Measurements from ENCODE around the gene VIM. TPM values are rescaled to one million over a fixed set of nuclear protein-coding genes. Genes with fewer than 3 reads are reported as not detected.

The VIM gene
- total and polyA plus RNA-seq, 7 donors, result 112 to 1,636 (median 930) TPM

- Histone ChIP-seq H3K9me3 (no peaks in the 10 kb centered on the region), H3K36me3 (no peaks in the 10 kb centered on the region), H3K4me3 (peak overlapping the region; percentile 67 to 77 (median 70)), H3K27me3 (no peaks in the 10 kb centered on the region), H3K27ac (peak overlapping the region; percentile 88 to 95 (median 91)), H3K4me1 (peaks cover 3 to 15% (median 10%) of the 10 kb centered on the region in 4 donors)
- 27 to 29% methylated on average over 3 of the region's 3 CpGs for WGBS, 2 donors
- intact Hi-C loops (cut with DNase I), result loop anchor here (2.0 kb wide), 1 partner anchor 27 kb away; the partner anchor contains the start of gene VIM
- TF ChIP-seq CTCF (IDR thresholded peaks at IDR 0.05) (no peak), EP300 (IDR thresholded peaks at IDR 0.05) (no peak), POLR2AphosphoS5 (IDR thresholded peaks at IDR 0.05) (no peak), POLR2A (IDR thresholded peaks at IDR 0.05) (no peak)
- DNase-seq, result no peak
Measured at GRCh38 chr10:17201794-17202116, 26.3 kb upstream of the VIM start.

GRCh38 chr10:17202506-17202905, 25.5 kb upstream of the VIM start:
- Histone ChIP-seq H3K27ac (peak overlapping the region in 1 of 4 donors; percentile 88), H3K36me3 (no peaks in the 10 kb centered on the region), H3K4me3 (no peak overlapping the region), H3K9me3 (no peaks in the 10 kb centered on the region), H3K4me1 (peaks cover 3 to 15% (median 10%) of the 10 kb centered on the region in 4 donors), H3K27me3 (no peaks in the 10 kb centered on the region)
- no peak for DNase-seq
- TF ChIP-seq EP300 (IDR thresholded peaks at IDR 0.05), result no peak
- no peak for TF ChIP-seq CTCF (IDR thresholded peaks at IDR 0.05)
- no peak for TF ChIP-seq POLR2AphosphoS5 (IDR thresholded peaks at IDR 0.05)
- no peak for TF ChIP-seq POLR2A (IDR thresholded peaks at IDR 0.05)
- WGBS, 2 donors, result 97% methylated on average over 2 of the region's 2 CpGs
- intact Hi-C loops (cut with DNase I), result no loop called here

GRCh38 chr10:17202999-17203398, 25.0 kb upstream of the VIM start:
- no peaks in the 10 kb centered on the region for H3K27me3 ChIP-seq
- intact Hi-C loops (cut with DNase I), result no loop called here
- H3K9me3 ChIP-seq, result no peaks in the 10 kb centered on the region
- H3K4me3 ChIP-seq, result no peak overlapping the region
- TF ChIP-seq EP300 (IDR thresholded peaks at IDR 0.05), result no peak
- TF ChIP-seq CTCF (IDR thresholded peaks at IDR 0.05), result no peak
- no peak for TF ChIP-seq POLR2AphosphoS5 (IDR thresholded peaks at IDR 0.05)
- peaks cover 3 to 15% (median 10%) of the 10 kb centered on the region in 4 donors for H3K4me1 ChIP-seq
- DNase-seq, result no peak
- no peaks in the 10 kb centered on the region for H3K36me3 ChIP-seq
- no peak overlapping the region for H3K27ac ChIP-seq
- WGBS, 2 donors, result 92 to 93% methylated on average over 4 of the region's 4 CpGs

- WGBS, 2 donors, result 40 to 63% methylated on average over 3 of the region's 3 CpGs
- intact Hi-C loops (cut with DNase I), result no loop called here
- Histone ChIP-seq H3K9me3 (no peaks in the 10 kb centered on the region), H3K36me3 (no peaks in the 10 kb centered on the region), H3K4me1 (peaks cover 3 to 15% (median 10%) of the 10 kb centered on the region in 4 donors), H3K27ac (no peak overlapping the region), H3K27me3 (no peaks in the 10 kb centered on the region), H3K4me3 (no peak overlapping the region)
- TF ChIP-seq POLR2AphosphoS5 (IDR thresholded peaks at IDR 0.05), result no peak
- no peak for TF ChIP-seq POLR2A (IDR thresholded peaks at IDR 0.05)
- no peak for TF ChIP-seq CTCF (IDR thresholded peaks at IDR 0.05)
- TF ChIP-seq EP300 (IDR thresholded peaks at IDR 0.05), result no peak
- no peak for DNase-seq
Measured at GRCh38 chr10:17203416-17203815, 24.6 kb upstream of the VIM start.

- intact Hi-C loops (cut with DNase I), result no loop called here
- Histone ChIP-seq H3K9me3 (no peaks in the 10 kb centered on the region), H3K27ac (no peak overlapping the region), H3K36me3 (no peaks in the 10 kb centered on the region), H3K4me3 (no peak overlapping the region), H3K27me3 (no peaks in the 10 kb centered on the region), H3K4me1 (peaks cover 3 to 5% (median 4%) of the 10 kb centered on the region in 4 donors)
- no peak for TF ChIP-seq EP300 (IDR thresholded peaks at IDR 0.05)
- no peak for TF ChIP-seq CTCF (IDR thresholded peaks at IDR 0.05)
- TF ChIP-seq POLR2AphosphoS5 (IDR thresholded peaks at IDR 0.05), result no peak
- TF ChIP-seq POLR2A (IDR thresholded peaks at IDR 0.05), result no peak
- DNase-seq, result no peak
- 60 to 79% methylated on average over 7 of the region's 7 CpGs for WGBS, 2 donors
Measured at GRCh38 chr10:17206210-17206709, 21.8 kb upstream of the VIM start.

Measured in sigmoid colon (tissue), 7 donors.